HG03095 (cell line): ENCODE results near the gene VDR.

Experiments
- ATAC-seq: cut with Tn5 transposase; IDR thresholded peaks from one replicate; pipeline ENCODE4 v1.9.1; 2021; ENCODE audit warnings: moderate library complexity; ENCODE audit not compliant: unreplicated experiment

VDR gene

GRCh38 chr12:47800582-47800981 lies 104.2 kb downstream of the VDR start:
- ATAC-seq, result no peak

DNA sequence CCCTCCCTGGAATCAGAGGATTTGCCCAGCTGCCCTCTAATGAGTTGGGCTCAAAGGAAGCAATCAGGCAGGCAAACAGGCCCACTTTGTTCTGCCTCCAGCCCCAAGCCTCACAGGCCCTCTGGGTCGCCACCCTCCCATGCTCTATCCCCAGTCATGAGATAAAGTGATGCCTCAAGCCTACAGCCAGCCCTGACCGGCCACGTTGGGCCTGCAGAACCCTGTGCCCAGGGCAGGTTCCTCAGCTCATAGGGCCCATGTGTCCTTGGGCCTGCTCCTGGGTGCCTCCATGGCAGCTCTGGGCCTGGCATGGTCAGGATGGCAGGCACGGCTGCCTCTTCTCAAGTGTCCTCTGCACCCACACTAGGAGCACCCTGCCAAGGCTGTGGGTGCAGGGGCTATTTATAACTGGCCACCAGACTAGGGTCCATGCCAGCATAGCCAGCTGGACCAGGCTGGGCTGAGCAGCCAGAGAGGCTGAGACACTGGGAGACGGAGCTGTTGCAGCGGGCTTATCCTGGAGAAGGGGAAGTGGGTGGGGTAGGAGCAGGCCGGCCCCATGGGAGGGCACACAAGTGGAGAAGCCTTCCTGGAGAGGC lies 105.3 kb downstream of the VDR start:
- no peak for ATAC-seq

GRCh38 chr12:47798382-47798948 lies 106.3 kb downstream of the VDR start:
- ATAC-seq, result no peak

- ATAC-seq, result no peak
Observed at GRCh38 chr12:47797441-47797840, 107.4 kb downstream of the VDR start.

GRCh38 chr12:47795814-47796411 lies 108.9 kb downstream of the VDR start:
- no peak for ATAC-seq

DNA sequence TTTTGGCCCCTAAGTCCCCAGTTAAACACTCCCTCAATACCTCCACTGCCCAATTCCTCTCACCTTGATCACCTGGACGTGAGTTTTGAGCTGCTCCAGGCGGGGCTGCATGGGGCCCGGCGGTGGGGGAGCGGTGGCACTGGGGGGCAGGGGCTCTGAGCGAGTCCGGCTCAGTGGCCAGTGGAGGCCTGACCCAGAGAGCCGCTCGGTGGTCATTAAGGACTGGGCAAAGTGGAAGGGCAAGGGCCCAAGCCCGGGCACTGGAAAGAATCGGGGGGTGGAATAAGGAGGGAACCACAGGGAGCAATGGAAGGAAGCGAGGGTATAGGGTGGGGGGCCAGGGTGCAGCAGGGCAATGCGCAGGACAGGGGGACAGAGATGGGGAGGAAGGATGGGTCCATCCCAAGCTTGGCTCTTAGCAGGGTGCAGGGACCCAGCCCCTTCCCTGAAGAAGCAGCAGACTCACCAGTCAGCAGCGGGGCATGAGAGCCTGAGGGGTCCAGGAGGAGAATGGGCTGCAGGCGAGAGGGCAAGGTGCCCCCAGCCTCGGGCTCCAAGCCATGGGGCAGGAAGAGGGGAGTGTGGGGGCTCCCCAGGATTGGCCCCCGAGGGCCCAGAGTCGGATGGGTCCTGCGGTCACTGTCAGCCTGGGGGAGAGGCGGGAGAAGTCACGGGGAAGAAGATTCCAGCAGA lies 109.5 kb downstream of the VDR start:
- no peak for ATAC-seq

DNA sequence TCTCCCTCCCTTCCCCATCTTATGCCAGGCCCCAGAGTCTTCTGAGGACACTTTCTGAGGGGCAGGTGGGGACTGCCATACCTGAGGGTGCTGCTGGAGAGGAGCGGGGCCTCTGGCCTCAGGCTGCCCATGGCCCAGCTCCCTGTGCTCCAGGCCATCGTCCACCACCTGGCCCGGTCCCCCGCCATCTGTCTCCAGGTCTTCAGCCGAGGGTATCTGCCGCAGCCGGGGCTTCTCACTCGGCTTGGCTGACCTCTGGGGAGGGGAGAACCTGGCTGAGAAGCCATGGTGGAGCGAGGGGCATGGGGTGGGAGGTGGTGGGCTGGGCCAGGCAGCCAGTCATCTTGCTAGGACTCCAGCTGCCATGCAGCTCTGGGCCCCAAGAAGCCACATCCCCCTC lies 110.1 kb downstream of the VDR start:
- no peak for ATAC-seq

DNA sequence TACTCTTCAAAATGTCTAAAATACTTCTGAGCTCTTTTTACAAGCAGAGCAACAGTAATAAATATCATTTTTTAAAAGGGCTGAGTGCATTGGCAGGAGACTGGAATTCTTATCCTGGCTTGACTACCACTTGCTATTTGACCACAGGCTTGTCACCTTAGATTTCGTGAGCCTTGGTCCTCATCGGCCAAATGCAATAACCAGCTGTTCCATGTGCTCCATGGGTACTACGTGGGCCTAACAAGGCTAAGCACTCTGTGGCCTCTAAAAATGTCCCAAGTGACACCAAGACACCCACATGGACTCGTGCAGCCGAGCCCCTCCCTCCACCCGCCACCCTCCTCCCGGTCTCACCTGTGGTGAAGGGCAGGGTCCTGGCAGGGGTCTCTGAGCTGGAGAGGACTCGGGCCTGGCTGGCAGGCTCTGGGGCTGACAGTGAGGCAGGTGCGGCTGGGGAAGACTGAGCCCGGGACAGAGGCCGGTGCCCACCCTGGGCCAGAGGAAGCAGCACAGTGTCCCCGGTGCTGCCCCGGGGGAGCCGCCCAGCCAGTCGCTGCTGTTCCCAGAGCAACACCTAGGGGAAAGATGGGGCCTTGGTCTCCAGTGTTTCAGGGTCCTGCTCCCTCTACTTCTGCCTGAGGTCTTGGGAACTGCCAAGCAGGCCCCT lies 111.6 kb downstream of the VDR start:
- ATAC-seq, result no peak

DNA sequence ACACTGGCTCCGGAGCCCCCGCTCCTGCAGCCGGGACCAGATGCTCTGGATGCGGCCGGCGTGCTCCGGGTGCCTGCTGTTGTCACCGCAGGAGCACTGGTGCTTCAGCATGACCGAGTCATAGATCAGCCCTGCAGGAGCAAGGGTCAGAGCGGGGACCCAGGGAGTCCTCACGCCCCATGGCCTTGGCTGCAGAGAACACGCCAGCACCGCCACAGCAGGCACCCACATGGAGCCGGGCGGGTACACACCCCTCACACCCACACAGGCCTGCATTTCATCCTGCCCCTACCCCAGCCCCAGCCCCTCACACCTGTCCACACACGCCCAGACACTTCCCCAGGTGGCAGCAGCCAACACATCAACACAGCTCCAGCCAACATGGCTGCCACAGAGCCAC lies 112.9 kb downstream of the VDR start:
- no peak for ATAC-seq
